SH-SY5Y (cell line): ENCODE results near the gene PCDH17.

Source experiments
- GATA2 ChIP-seq: IDR thresholded peaks from 2 replicates; pipeline ENCODE4 v1.6.1; 2011; ENCODE audit warnings: mild to moderate bottlenecking, low read depth, low read length
- GATA3 ChIP-seq: IDR thresholded peaks from 2 replicates; pipeline ENCODE4 v1.6.1; 2011; ENCODE audit warnings: low read depth, mild to moderate bottlenecking, low read length, moderate library complexity

DNA sequence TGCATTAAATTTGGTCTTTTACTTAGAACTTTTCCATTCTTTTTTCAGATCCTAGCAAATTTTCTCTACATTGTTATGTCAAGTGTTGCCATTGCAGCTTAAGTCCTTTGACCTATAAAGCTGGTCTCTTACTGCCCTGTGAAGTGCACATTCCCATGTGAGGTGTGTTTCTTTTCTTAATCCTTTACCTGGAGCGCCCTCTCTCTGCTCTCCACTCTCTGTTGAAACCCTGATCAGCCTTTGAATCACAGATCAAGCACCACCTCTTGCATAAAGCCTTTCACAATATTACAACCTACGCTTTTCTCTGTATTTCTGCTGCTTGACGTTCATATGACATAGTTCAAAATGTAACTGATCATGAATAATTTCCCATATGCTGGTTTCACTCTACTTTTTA is 84.8 kb downstream of the PCDH17 start:
- no peak for TF ChIP-seq GATA2
- no peak for TF ChIP-seq GATA3
